ENCODE measurements around the gene PCK2.
"Not testable (repeated sequence)": the region's sequence is repeated elsewhere in the genome, so short reads cannot be mapped to it uniquely, and the experiment has no call there.

Gene PCK2

DNA sequence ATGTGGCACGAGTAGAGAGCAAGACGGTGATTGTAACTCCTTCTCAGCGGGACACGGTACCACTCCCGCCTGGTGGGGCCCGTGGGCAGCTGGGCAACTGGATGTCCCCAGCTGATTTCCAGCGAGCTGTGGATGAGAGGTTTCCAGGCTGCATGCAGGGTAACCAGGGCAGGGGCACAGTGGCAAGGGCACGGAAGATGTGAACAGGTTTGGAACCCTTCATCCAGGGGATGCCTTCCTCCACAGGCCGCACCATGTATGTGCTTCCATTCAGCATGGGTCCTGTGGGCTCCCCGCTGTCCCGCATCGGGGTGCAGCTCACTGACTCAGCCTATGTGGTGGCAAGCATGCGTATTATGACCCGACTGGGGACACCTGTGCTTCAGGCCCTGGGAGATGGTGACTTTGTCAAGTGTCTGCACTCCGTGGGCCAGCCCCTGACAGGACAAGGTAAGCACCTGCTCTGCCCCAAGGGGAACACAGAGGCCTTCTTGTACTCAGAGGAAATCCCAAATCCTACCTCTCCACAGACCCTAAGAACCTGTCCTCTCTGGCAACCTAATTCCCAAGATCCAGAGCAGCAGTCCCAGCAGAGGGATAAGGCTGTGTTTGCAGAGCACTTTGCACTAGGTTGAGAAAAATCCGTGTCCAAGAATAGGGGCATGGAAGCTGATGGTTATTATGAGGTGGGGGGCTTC is 4.3 kb downstream of the PCK2 start:
- DNase-seq, result no peak

DNA sequence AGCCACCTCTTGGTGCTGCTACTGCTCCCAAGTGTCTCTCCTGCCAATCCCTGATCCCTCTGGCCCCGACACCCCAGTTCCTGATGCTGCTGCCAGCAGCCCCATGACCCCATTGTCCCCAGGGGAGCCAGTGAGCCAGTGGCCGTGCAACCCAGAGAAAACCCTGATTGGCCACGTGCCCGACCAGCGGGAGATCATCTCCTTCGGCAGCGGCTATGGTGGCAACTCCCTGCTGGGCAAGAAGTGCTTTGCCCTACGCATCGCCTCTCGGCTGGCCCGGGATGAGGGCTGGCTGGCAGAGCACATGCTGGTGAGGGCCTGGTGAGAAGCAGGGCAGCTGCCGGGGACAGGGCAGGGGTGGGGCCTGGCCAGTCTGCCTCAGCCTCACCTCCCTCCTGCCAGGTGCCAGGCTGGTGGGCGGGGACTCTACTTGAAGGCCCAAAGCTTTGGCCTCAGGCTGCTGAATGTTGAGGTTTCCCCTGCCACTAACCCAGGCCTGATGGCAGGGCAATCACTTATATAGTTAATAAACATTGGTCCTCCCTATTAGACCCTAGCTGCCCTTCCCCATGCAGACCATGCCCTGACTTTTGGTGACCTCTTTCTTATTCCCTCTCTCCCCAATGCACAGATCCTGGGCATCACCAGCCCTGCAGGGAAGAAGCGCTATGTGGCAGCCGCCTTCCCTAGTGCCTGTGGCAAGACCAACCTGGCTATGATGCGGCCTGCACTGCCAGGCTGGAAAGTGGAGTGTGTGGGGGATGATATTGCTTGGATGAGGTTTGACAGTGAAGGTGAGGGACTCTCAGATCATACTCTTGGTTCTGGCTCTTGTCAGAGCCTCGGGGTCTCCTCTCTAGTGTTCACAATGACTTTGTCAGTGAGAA is 5.1 kb downstream of the PCK2 start:
- no peak for DNase-seq

DNA sequence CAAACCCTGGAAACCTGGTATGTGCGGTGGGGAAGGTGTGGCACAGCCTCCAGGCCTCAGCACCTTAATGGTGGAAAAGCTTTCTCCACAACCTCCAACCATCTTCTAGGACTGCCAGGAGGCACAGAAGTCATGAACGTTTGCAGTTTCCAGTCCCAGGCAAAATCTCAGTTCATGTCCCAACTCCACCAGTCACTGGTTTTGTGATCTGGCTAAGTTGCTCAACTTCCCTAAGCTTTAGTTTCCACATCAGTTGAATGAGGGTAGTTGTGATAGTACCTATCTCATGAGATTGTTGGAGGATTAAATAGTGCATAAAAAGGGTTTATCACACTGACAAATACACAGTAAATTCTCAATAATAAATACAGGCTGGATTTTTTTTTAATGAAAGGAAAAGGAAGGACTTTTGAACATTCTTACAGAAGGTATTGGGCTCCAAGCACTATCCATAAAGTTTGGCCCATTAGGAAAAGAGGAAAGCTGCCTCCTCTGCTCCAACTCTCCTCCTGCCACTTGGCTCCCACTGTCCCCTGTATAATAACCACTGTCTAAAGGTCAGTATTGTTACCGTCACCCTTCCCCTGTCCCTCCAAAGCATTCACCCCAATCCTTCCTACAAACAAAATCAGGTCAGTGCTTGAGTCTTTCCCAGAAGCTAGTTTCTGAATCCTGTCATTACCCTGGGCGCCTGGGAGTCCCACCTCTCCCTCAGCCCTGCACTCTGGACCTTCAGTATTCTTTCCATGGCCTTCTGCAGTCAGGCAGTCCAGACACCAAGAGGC is 6.3 kb downstream of the PCK2 start:
- DNase-seq, result no peak

DNA sequence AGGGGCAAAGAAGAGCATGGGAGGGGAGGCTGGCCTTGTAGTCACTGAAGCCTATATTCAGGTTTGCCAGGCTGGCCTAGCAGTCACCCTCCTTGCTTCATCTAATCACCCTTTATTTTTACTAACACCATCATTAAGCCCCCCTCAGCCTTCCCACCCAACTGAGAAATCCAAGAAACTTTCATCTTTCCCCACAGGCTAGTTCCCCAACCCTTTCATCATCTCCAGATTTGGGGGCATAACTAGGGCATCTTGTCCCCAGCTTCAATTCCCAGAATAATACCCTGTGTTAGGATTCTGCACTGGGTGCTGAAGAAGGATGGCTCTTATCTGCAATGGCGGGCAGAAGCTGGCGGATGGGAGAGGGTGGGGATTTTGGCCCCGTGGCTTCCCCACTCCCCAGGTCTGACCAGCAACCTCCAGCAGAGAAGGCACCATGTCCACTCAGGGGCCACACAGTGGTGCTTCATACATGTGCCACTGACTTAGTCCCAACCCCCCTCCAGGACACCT is 6.9 kb downstream of the PCK2 start:
- DNase-seq, result no peak

DNA sequence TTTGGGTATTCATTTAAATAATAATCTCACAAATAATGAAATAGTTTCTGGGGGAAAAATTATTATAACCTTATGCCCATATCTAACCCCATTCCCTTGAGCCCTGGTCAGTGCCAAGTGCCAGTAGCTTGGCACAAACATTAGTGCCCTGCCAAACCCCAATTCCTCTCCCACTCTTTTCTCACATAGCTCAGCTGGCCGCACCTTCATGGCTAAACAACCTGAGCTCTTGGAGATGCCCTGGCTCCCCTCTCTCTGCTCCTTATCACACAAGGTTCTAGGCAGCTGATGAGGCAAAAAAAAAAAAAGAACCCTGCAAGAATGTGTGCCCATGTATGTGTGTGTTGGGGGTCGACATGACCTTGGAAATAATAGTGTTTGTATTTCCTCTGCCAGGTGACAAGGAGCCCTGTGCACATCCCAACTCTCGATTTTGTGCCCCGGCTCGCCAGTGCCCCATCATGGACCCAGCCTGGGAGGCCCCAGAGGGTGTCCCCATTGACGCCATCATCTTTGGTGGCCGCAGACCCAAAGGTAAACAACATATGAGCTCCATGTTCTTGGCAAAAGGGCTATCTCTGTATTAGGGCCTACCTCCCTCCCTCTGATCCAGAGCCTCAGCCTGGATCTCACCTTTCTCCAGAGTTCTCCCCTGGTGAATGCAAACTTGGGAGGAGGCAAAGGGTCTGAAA is 8.4 kb downstream of the PCK2 start:
- no peak for DNase-seq

DNA sequence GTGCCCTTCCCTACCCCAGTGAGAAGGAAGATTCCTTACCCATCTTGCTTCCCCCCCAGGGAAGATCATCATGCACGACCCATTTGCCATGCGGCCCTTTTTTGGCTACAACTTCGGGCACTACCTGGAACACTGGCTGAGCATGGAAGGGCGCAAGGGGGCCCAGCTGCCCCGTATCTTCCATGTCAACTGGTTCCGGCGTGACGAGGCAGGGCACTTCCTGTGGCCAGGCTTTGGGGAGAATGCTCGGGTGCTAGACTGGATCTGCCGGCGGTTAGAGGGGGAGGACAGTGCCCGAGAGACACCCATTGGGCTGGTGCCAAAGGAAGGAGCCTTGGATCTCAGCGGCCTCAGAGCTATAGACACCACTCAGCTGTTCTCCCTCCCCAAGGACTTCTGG is 9.3 kb downstream of the PCK2 start:
- DNase-seq, result no peak

DNA sequence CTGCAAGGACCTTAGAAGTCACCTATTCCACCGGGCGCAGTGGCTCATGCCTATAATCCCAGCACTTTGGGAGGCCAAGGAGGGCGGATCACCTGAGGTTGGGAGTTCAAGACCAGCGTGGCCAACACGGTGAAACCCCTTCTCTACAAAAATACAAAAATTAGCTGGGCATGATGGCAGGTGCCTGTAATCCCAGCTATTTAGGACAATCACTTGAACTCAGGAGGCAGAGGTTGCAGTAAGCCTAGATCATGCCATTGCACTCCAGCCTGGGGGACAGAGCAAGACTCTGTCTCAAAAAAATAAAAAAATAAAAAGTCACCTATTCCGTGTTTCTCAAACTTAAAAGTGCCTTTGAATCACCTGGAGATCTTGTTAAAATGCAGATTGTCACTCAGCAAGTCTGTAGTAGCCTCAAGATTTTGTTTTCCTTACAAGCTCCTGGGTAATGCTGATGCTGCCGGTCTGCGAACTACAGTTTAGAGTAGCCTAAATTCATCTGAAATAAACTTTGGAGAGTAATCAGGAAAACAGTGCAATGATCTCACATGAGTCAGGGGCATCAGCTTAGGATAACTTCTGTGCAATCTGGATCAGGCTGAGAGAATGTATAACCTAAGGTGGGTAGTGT is 11.6 kb downstream of the PCK2 start:
- not testable (repeated sequence) for DNase-seq

DNA sequence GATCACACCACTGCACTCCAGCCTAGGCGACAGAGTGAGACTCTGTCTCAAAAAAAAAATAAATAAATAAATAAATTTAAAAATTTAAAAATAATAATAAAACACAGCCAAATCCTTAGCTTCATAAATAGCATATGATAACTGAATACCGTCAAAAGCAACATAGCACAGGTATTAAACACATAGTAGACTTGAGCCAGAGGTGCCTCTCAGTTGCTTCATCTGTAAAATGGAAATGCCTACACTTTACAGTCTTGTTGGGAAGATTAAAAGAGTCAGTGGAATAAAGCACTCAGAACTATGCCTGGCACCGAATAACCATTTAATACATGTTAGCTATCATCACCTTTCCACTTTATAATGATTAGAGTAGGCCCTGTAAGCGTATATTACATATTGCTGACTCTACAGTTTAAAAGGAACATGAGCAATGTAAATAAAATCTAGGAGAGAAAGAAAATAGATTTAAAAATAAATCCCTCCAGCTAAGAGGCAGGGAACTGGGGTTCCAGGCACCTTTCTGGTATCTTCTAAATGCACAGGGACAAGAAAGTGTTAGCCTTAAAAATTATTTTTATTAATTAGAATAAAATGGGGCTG is 12.7 kb downstream of the PCK2 start:
- no peak for DNase-seq

DNA sequence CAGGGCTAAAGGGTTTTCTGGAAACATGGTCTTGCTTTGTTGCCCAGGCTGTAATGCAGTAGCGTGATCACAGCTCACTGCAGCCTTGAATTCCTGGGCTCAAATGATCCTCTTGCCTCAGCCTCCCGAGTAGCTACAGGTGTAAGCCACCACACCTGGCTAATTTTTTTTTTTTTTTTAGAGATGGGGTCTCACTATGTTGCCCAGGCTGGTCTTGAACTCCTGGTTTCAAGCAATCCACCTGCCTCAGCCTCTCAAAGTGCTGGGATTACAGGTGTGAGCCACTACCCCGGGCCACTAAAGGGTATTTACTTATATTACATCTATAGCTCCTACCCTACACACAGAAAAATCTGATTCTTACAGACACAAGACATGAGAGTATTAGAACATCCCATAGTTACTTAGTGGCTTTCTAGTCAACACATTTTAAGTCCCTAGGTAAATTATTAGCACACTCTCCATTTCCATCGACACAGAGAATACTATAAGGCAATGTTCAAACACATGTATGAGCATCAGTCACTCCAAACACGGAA is 14.3 kb downstream of the PCK2 start:
- DNase-seq, result no peak

DNA sequence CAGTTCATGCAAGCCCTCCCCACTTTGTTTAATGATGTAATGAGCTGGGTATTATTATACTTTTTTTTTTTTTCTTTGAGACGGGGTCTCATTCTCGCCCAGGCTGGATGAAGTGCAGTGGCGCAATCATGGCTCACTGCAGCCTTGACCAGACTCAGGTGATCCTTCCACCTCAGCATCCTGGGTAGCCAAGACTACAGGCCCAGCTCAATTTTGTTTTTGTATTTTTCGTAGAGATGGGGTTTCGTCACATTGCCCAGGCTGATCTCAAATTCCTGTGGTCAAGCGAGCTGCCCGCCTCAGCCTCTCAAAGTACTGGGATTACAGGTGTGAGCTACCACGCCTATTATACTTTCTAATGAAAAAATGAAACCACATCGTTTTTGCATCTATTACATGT is 15.9 kb downstream of the PCK2 start:
- no peak for DNase-seq

DNA sequence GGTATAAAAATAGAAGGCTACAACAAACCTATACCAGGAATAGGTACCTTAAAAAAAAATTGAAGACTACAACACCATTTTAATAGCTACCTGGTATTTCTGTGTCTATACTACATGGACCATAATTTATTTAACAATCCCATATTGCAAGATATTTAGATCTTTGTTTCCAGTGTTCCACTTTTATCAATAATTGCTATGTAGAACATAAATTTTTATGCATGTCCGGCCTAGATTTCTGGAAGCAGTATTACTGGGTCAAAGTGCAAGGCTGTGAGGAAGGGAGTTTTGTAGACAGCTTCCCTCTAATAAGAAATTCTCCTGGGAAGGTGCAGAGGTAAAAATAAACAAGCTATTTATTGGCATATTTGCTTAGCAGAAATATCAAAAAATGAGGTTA is 16.4 kb downstream of the PCK2 start:
- no peak for DNase-seq

DNA sequence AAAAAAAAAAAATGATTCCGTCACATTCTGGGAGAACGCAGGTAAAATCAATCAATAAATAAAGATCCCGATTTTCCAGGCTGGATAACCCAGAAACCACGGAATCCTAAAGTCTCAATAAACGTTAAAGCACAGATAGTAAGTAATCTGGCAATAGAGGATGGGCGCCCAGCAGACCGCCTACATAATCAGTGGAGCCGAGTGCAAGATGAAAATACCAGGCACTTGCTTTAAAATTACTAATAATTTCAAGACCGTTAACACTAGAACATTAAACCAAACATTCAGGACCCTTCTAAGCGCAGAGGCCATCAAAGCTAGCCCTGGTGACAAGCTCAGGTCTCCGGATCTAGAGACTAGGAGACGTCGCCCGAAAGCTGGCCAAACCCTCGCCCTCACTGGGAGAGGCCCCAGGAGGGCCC is 19.3 kb downstream of the PCK2 start:
- no peak for DNase-seq

DNA sequence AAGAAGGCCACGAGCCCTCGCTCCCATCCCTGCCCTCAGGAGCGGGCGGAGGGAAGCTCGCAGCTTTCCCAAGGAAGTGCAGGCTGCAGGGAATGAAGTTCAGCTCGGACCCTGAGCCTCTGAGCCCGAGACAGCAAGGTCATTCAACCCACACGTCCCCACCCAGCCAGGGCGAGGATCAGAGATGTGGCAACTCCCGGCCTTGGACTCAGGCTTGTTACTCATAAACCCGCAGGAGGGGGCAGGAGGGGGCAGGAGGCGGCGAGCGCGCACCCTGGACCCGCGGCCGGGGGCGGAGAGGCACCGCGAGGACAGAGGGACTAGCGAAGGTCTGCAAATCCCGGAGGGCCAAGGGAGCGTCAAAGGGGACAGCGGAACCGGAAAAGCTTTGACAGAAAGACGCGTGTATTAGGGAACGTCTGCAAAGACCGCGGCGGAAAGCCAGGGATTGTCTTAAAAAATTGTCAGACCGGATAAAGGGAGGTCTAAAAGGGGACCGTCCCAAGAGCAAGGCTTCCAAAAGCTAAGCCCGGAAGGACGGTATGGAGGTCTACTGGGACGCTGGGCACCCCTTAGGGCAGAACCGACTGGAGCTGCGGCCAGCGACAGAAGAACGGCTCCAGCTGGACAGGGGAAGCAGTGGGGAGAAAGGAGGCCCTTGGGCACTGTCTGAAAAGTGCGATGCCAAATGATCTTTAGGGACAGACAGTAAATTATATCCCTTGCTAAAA is 19.9 kb downstream of the PCK2 start:
- peak; percentile 92 for DNase-seq

DNA sequence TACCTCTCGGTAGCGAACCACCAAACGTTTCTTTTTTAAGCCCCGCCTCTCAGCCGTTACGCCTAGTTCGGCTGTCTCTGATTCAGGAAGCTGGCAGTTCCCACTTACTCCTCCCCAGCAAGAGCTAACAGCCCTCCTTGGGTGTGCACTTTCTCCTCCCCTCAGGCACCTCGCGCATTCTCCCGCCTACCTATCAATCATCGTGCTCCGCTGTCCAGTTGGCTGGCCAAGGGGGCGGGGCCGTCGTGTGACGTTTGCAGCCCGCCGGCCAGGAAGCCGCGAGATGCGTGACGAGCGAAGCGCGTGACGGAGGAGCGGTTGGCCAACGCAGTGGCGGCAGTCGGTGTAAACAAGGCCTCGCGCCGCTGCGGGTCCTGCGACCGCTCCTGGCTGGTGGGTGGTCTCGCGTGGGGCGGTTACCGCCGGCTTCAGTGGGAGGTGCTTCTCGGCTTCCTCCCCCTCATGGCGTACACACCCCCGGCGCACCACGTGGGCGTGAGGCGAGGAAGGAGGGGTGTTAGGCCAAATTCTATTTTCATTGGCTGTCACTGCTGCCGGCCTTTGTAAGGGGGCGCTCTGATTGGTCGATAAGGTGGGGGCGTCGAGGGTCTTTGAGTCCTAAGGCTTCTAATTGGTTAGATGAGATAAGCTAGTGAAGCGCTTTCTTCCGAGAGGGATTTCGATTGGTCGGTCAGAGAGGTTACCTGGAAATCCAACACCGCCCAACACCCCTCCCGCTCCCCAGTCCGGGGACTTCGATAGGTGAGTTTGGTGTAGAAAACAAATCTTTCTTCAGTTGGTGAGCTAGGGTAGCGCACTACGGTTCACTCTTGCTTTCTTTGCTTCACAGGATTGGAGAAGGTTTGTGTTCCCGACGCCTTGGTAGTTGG is 20.7 kb downstream of the PCK2 start, which contains the start of the genes DCAF11 and NRL:
TSS of gene DCAF11 (plus strand) at position 246 of the 890 bp plus-strand sequence. CDS start 818 bp downstream, outside the sequence.
TSS of gene NRL (minus strand) at position 418 of the 890 bp plus-strand sequence. CDS start 32,101 bp downstream, outside the sequence.
- DNase-seq, result peak; percentile 100

DNA sequence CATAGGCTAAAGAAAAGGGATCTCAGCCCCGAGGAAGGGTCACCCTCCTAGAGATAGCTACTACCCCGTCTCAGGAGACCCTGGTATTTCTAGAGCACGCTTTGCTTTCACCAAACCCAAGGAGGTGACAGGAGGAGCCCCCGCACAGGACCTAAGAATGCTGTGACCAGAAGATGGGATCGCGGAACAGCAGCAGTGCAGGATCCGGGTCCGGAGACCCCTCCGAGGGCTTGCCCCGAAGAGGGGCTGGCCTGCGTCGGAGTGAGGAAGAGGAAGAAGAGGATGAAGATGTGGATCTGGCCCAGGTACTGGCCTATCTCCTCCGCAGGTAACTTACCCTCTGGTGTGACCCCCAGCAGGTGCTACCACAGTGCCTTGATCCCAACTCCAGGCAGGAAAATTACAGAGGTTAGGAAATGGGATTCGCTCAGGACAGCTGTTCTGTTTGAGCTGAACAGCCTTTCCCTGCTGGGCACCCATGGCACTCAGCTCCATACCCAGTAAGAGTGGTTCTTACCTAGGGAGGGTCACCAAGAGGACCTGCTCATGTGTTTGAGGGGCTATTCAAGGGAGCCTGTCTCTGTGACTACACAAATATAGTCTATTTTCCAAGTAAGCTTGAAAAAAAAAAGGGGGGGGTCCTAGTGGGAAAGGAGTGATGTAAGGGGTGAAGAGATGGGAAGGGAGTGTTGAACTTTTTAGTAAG is 21.5 kb downstream of the PCK2 start:
- no peak for DNase-seq

DNA sequence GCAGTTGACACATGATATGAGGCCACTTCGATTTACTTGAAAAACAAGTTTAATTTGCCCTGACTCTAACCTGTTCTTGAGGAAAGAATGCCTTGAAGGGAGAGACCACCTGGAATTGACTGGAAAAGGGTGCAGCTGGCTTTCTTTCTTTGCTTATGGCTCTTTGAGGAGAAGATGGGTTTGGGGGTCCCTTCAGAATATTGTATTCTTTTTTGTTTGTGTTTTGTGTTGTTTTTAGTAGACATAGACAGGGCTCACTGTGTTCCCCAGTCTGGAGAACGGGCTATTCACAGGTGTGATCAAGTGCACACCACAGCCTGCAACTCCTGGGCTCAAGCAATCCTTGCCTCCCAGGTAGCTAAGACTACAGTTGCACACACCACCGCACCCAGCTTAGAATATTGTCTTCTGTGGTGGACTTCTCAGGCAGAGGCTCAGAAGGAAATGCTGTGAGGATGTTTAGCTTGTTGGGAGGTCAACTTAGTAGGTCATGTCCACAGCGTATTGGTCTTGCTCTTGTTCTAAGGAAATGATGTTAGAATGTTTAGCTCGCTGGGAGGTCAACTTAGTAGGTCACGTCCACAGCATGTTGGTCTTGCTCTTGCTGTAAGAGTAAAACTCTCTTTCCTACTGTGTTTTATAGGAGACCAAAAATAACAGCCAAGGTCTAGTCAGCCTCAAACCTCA is 22.2 kb downstream of the PCK2 start:
- DNase-seq, result no peak

DNA sequence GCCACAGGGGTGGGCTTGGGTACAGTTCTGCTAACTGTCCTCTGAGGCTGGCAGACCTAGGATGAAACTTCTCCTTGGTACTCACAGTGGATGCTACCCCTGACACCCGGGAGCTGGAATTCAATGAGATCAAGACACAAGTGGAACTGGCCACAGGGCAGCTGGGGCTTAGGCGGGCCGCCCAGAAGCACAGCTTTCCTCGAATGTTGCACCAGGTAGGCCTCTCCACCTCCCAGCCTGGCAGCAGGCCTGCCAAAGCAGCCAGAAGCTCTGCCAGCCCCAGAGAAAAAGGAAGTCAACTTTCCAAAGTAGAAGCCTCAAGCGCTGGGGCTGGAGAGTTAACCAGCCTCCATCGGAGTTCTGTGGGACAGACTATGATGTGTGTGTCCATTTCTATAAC is 23.1 kb downstream of the PCK2 start:
- DNase-seq, result no peak

DNA sequence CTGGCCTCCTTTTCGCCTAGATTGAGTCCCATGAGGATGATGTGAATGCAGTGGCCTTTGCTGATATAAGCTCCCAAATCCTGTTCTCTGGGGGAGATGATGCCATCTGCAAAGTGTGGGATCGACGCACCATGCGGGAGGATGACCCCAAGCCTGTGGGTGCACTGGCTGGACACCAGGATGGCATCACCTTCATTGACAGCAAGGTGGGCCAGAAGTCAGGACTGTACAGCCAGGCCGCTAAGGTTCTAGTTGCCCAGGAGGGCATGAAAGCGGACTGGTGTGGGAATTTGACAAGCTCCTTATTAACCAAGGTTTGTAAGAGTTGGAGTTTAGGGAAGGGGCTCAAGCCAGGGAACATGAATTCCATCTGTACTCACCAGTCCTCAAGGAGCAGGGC is 25.6 kb downstream of the PCK2 start:
- no peak for DNase-seq

Data from NCI-H1105 treated with DMSO at 0.1 percent for 48 hours (cell line).